ENCODE measurements around the gene IL1RAPL1. TPM values are rescaled to one million over a fixed set of nuclear protein-coding genes. Genes with fewer than 3 reads are reported as not detected.

The IL1RAPL1 gene
- total RNA-seq, 3 donors from 2014 or later: 0.16 to 0.44 TPM; not detected in 1

DNA sequence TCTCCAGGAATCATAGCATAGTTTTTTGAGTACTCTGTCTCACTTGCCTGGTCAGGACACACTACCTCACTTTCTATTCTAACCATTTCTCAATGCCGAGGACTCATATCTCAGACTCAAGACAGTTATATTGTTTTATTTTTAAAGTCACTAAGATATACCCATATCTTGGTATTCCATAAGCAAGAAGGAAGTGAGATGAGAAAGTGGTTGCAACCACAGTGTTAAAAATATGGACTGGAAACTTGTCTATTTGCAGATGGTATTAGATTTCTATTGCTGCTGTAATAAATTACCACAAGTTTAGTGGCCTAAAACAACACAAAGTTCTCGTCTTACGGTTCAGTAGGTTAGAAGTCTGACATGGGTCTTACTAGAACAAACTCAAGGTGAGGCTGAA is 1283.4 kb downstream of the IL1RAPL1 start:
- no peak for TF ChIP-seq POLR2AphosphoS5 (IDR thresholded peaks at IDR 0.05)
- TF ChIP-seq POLR2A (IDR thresholded peaks at IDR 0.05): no peak
- TF ChIP-seq, protein P1, sequence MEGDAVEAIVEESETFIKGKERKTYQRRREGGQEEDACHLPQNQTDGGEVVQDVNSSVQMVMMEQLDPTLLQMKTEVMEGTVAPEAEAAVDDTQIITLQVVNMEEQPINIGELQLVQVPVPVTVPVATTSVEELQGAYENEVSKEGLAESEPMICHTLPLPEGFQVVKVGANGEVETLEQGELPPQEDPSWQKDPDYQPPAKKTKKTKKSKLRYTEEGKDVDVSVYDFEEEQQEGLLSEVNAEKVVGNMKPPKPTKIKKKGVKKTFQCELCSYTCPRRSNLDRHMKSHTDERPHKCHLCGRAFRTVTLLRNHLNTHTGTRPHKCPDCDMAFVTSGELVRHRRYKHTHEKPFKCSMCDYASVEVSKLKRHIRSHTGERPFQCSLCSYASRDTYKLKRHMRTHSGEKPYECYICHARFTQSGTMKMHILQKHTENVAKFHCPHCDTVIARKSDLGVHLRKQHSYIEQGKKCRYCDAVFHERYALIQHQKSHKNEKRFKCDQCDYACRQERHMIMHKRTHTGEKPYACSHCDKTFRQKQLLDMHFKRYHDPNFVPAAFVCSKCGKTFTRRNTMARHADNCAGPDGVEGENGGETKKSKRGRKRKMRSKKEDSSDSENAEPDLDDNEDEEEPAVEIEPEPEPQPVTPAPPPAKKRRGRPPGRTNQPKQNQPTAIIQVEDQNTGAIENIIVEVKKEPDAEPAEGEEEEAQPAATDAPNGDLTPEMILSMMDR (IDR thresholded peaks at IDR 0.05): no peak
- no peak overlapping the region for H3K4me3 ChIP-seq
- H3K27me3 ChIP-seq: peaks cover 0 to 15% of the 10 kb centered on the region in 2 donors
- DNase-seq (ENCODE audit: low spot score in 2 of 2): no peak
- H3K27ac ChIP-seq: no peak overlapping the region
- no peaks in the 10 kb centered on the region for H3K4me1 ChIP-seq
- no peaks in the 10 kb centered on the region for H3K36me3 ChIP-seq
- intact Hi-C loops (cut with DNase I; ENCODE audit: low total_unique reads): no loop called here
- H3K9me3 ChIP-seq: no peaks in the 10 kb centered on the region

GRCh38 chrX:29872831-29873230 is 1285.6 kb downstream of the IL1RAPL1 start:
- H3K4me1 ChIP-seq: no peaks in the 10 kb centered on the region
- intact Hi-C loops (cut with DNase I; ENCODE audit: low total_unique reads): no loop called here
- H3K27me3 ChIP-seq: peaks cover 0 to 15% of the 10 kb centered on the region in 2 donors
- H3K4me3 ChIP-seq: no peak overlapping the region
- no peak overlapping the region for H3K27ac ChIP-seq
- no peaks in the 10 kb centered on the region for H3K9me3 ChIP-seq
- DNase-seq (ENCODE audit: low spot score in 2 of 2): no peak
- no peaks in the 10 kb centered on the region for H3K36me3 ChIP-seq
- TF ChIP-seq POLR2A (IDR thresholded peaks at IDR 0.05): no peak
- TF ChIP-seq POLR2AphosphoS5 (IDR thresholded peaks at IDR 0.05): no peak
- TF ChIP-seq, protein P1 (IDR thresholded peaks at IDR 0.05): no peak

GRCh38 chrX:29876733-29877132 is 1289.5 kb downstream of the IL1RAPL1 start:
- Histone ChIP-seq H3K4me1 (no peaks in the 10 kb centered on the region), H3K27me3 (peaks cover 0 to 11% of the 10 kb centered on the region in 2 donors), H3K4me3 (no peak overlapping the region), H3K27ac (no peak overlapping the region), H3K9me3 (no peaks in the 10 kb centered on the region), H3K36me3 (no peaks in the 10 kb centered on the region)
- TF ChIP-seq, protein P1 (IDR thresholded peaks at IDR 0.05): no peak
- no peak for TF ChIP-seq POLR2A (IDR thresholded peaks at IDR 0.05)
- no peak for TF ChIP-seq POLR2AphosphoS5 (IDR thresholded peaks at IDR 0.05)
- intact Hi-C loops (cut with DNase I; ENCODE audit: low total_unique reads): no loop called here
- DNase-seq (ENCODE audit: low spot score in 2 of 2): no peak

- TF ChIP-seq POLR2AphosphoS5 (IDR thresholded peaks at IDR 0.05): no peak
- no peak for TF ChIP-seq POLR2A (IDR thresholded peaks at IDR 0.05)
- TF ChIP-seq, protein P1 (IDR thresholded peaks at IDR 0.05): no peak
- H3K9me3 ChIP-seq: no peaks in the 10 kb centered on the region
These were observed 1293.7 kb downstream of the IL1RAPL1 start for GRCh38 chrX:29880977-29881376.

DNA sequence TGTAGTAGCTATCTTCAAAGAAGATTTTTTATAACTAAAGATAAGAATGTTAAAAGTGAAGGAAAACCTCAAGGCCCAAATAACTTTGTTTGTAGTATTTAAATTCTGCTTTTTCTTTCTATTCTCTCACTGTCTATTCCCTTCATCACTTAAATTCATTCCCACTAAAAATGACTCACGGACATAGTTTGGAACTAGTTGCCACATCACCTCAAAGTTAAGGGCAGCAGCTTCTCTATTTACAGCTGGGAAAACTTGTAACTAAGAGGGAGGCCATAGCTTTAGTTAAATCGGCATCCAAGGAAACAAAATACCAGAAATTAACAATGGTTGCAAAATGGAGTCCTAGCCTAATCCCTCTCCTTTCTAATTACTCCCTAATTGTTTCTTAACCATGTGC is 1302.8 kb downstream of the IL1RAPL1 start:
- Histone ChIP-seq H3K27ac (no peak overlapping the region), H3K4me1 (no peaks in the 10 kb centered on the region), H3K36me3 (no peaks in the 10 kb centered on the region), H3K9me3 (no peaks in the 10 kb centered on the region), H3K4me3 (no peak overlapping the region), H3K27me3 (peaks cover 0 to 16% of the 10 kb centered on the region in 2 donors)
- DNase-seq (ENCODE audit: low spot score in 2 of 2): no peak
- intact Hi-C loops (cut with DNase I; ENCODE audit: low total_unique reads): no loop called here
- TF ChIP-seq, protein P1 (IDR thresholded peaks at IDR 0.05): no peak
- TF ChIP-seq POLR2A (IDR thresholded peaks at IDR 0.05) (no peak), POLR2AphosphoS5 (IDR thresholded peaks at IDR 0.05) (no peak)

More at GRCh38 chrX:29880977-29881376, 1293.7 kb downstream of the IL1RAPL1 start:
- no peak overlapping the region for H3K4me3 ChIP-seq
- intact Hi-C loops (cut with DNase I; ENCODE audit: low total_unique reads): no loop called here
- H3K4me1 ChIP-seq: no peaks in the 10 kb centered on the region
- no peaks in the 10 kb centered on the region for H3K36me3 ChIP-seq
- peaks cover 0 to 4% of the 10 kb centered on the region in 2 donors for H3K27me3 ChIP-seq
- no peak for DNase-seq (ENCODE audit: low spot score in 2 of 2)
- H3K27ac ChIP-seq: no peak overlapping the region

Measured in breast epithelium (tissue), 4 donors.